Vagina (tissue), 2 donors: ENCODE data around the gene CLEC2L.

Source experiments
- CTCF ChIP-seq, 3 experiments: fragments of 450-650 bp in 2 of 3; fragments of 200-600 bp in 1 of 3; sonication (generic) in 1 of 3; IDR thresholded peaks; one replicate each; pipeline ENCODE4 v1.5.1; 2017 to 2019; ENCODE audit warnings: antibody characterized with exemption in 3 of 3, mild to moderate bottlenecking in 2 of 3, moderate library complexity in 2 of 3
- POLR2A ChIP-seq, 2 donors: fragments of 450-650 bp; IDR thresholded peaks; one replicate each; pipeline ENCODE4 v1.6.1; 2017; ENCODE audit warnings: antibody characterized with exemption in 2 of 2, mild to moderate bottlenecking in 2 of 2, moderate library complexity in 2 of 2

- no peak for TF ChIP-seq CTCF (IDR thresholded peaks at IDR 0.05)
- no peak for TF ChIP-seq POLR2A (IDR thresholded peaks at IDR 0.05)
Measured at GRCh38 chr7:139502226-139502625, 21.3 kb upstream of the CLEC2L start.
